Aorta (tissue), 5 donors: Measurements from ENCODE around the gene RALGPS1. TPM values are rescaled to one million over a fixed set of nuclear protein-coding genes. Genes with fewer than 3 reads are reported as not detected.

Experiments used
- ATAC-seq: fragments of 200-7000 bp; cut with Tn5 transposase; one replicate; pipeline ENCODE4 v1.9.1; 2022; ENCODE audit warnings: moderate library complexity; ENCODE audit not compliant: low FRiP score
- DNase-seq, 2 donors: peaks; one replicate each; pipeline ENCODE4 v3.0.0-alpha.2; 2020
- H3K27ac ChIP-seq, 2 donors: one replicate each; pipeline ENCODE4 v1.5.1; 2013; ENCODE audit warnings: low read length in 2 of 2, mild to moderate bottlenecking in 2 of 2, moderate library complexity in 2 of 2, control low read depth in 1 of 2, inconsistent platforms in 1 of 2, low read depth in 1 of 2
- H3K27me3 ChIP-seq, 2 donors: one replicate each; pipeline ENCODE4 v1.6.1; 2013; ENCODE audit warnings: control low read depth in 1 of 2, low read length in 1 of 2, mild to moderate bottlenecking in 1 of 2, moderate library complexity in 1 of 2; ENCODE audit not compliant: insufficient read depth in 2 of 2, control insufficient read depth in 1 of 2
- H3K36me3 ChIP-seq, 2 donors: one replicate each; pipeline ENCODE4 v1.6.1; 2013; ENCODE audit warnings: control low read depth in 1 of 2, low read length in 1 of 2, mild to moderate bottlenecking in 1 of 2; ENCODE audit not compliant: insufficient read depth in 2 of 2, control insufficient read depth in 1 of 2
- H3K4me1 ChIP-seq, 2 donors: one replicate each; pipeline ENCODE4 v1.6.1; 2013; ENCODE audit warnings: low read length in 2 of 2, control low read depth in 1 of 2, mild to moderate bottlenecking in 1 of 2, moderate library complexity in 1 of 2; ENCODE audit not compliant: insufficient read depth in 2 of 2, control insufficient read depth in 1 of 2
- H3K4me3 ChIP-seq, 2 donors: one replicate each; pipeline ENCODE4 v1.5.1; 2013; ENCODE audit warnings: low read length in 2 of 2, control low read depth in 1 of 2, mild to moderate bottlenecking in 1 of 2
- H3K9me3 ChIP-seq: one replicate; pipeline ENCODE4 v1.6.1; 2013; ENCODE audit warnings: mild to moderate bottlenecking, low read length; ENCODE audit not compliant: control insufficient read depth
- WGBS, 2 donors: extraction: QIAGEN DNeasy Blood & Tissue Kit; methylation state at CpG; one replicate each; pipeline ENCODE4 v1.1.7; 2013; 5-methylcytosine and 5-hydroxymethylcytosine counted together
- intact Hi-C, 2 donors: fragments of 100-400 bp; cut with DNase I; formaldehyde crosslinking; loops; one replicate each; pipeline versions ENCODE4 v1.14.2 to v1.15.0; 2022
- polyA plus RNA-seq, 2 donors: library from polyadenylated mRNA; stranded (reverse); fragments of 200-250 nt; gene quantifications; one replicate each; pipeline ENCODE4 v1.2.3, GENCODE V29; 2013
- total RNA-seq, 2 donors: library from RNA; stranded (reverse); fragmentation: NEBNext Ultra II Directional; extraction: Animal tissue kit (Norgen Biotek cat#: 25700); gene quantifications; one replicate each; pipeline ENCODE4 v1.2.1, GENCODE V29; 2021
- donor health status: healthy with polysubstance abuse.
- donor health status: Bipolar disorder and iron deficiency.
- donor health status: DM: no; HTN: no; CAD: no.
- donor health status: DM: no; HTN: no; CAD: no.
- donor health status: DM: yes; HTN: yes; CAD: no.

RALGPS1 gene
- total and polyA plus RNA-seq, 4 donors, result 2.0 to 19.7 (median 8.3) TPM

DNA sequence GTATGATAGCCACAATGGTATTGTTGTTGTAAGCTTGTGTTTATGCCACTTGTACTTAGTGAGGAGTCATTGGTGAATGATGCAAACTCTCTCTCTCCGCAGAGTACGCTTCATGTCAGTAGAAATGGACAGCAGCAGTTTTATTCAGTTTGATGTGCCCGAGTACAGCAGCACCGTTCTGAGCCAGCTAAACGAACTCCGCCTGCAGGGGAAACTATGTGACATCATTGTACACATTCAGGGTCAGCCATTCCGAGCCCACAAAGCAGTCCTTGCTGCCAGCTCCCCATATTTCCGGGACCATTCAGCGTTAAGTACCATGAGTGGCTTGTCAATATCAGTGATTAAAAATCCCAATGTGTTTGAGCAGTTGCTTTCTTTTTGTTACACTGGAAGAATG, 35.3 kb upstream of the RALGPS1 start:
- H3K9me3 ChIP-seq, result no peaks in the 10 kb centered on the region
- no peaks in the 10 kb centered on the region for H3K27me3 ChIP-seq
- H3K4me3 ChIP-seq, result no peak overlapping the region
- WGBS, 2 donors, result 85 to 88% methylated on average over 9 of the region's 9 CpGs
- H3K36me3 ChIP-seq, result peaks cover 0 to 1% of the 10 kb centered on the region in 2 donors
- DNase-seq (no peak), ATAC-seq (no peak)
- H3K27ac ChIP-seq, result no peak overlapping the region
- intact Hi-C loops, result no loop called here
- H3K4me1 ChIP-seq, result no peaks in the 10 kb centered on the region

GRCh38 chr9:126880226-126880946, 34.2 kb upstream of the RALGPS1 start:
- WGBS, 2 donors, result 67 to 75% methylated on average over 23 of the region's 23 CpGs
- no peak overlapping the region for H3K27ac ChIP-seq
- H3K9me3 ChIP-seq, result no peaks in the 10 kb centered on the region
- intact Hi-C loops, result no loop called here
- no peaks in the 10 kb centered on the region for H3K4me1 ChIP-seq
- no peaks in the 10 kb centered on the region for H3K27me3 ChIP-seq
- no peak for DNase-seq
- H3K4me3 ChIP-seq, result no peak overlapping the region
- no peak for ATAC-seq
- H3K36me3 ChIP-seq, result peaks cover 0 to 4% of the 10 kb centered on the region in 2 donors

GRCh38 chr9:126880947-126881332, 33.6 kb upstream of the RALGPS1 start:
- H3K27me3 ChIP-seq, result no peaks in the 10 kb centered on the region
- intact Hi-C loops, result no loop called here
- DNase-seq, result no peak
- H3K27ac ChIP-seq, result no peak overlapping the region
- no peaks in the 10 kb centered on the region for H3K4me1 ChIP-seq
- 5 to 9% methylated on average over 6 of the region's 6 CpGs for WGBS, 2 donors
- H3K9me3 ChIP-seq, result no peaks in the 10 kb centered on the region
- H3K4me3 ChIP-seq, result no peak overlapping the region
- ATAC-seq, result no peak
- peaks cover 0 to 4% of the 10 kb centered on the region in 2 donors for H3K36me3 ChIP-seq

DNA sequence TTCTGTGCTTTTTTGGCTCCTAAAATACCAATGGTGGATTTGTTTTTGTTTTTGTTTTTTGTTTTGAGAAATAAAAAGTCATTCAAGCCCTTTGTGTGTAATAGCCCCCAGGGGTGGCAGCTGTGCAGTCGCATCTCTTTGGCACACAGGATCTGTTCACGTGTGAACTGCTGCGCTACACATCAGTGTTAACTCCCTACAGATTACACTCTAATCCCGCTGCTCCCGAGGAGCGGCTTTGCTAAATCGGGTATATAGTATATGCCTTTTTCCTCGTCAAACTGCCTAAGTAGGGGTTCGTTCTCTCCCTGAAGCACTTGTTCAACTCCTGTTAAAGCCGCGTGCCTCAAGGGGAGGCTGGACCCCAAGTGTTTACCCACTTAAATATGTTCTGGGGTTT, 31.8 kb upstream of the RALGPS1 start:
- Histone ChIP-seq H3K4me3 (no peak overlapping the region), H3K27ac (no peak overlapping the region), H3K36me3 (peaks cover 0 to 4% of the 10 kb centered on the region in 2 donors), H3K9me3 (no peaks in the 10 kb centered on the region), H3K4me1 (no peaks in the 10 kb centered on the region), H3K27me3 (no peaks in the 10 kb centered on the region)
- intact Hi-C loops, result no loop called here
- 93 to 96% methylated on average over 11 of the region's 11 CpGs for WGBS, 2 donors
- ATAC-seq (no peak), DNase-seq (no peak)

DNA sequence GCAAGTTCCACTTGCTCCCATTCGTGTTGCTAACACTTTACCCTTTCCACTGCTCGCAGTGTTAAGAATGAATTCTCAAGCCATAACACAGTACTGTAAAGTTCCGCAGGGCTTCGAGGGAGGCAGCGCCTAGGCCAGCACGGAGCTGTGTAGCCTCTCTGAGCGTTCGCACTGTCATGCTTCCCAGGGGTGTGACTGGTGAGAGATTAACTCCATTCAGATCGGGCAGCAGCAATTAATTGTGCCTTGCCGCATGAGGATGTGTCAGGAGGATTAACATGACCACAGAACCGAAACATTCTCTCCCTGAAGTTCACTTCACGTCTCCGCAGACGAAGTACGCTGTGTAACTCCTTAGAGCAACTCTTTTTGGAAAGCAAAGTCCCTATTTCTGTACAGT, 30.9 kb upstream of the RALGPS1 start:
- DNase-seq, result no peak
- Histone ChIP-seq H3K36me3 (peaks cover 0 to 4% of the 10 kb centered on the region in 2 donors), H3K9me3 (no peaks in the 10 kb centered on the region), H3K27ac (no peak overlapping the region), H3K27me3 (no peaks in the 10 kb centered on the region), H3K4me1 (no peaks in the 10 kb centered on the region), H3K4me3 (no peak overlapping the region)
- ATAC-seq, result no peak
- 87 to 88% methylated on average over 15 of the region's 15 CpGs for WGBS, 2 donors
- intact Hi-C loops, result no loop called here

DNA sequence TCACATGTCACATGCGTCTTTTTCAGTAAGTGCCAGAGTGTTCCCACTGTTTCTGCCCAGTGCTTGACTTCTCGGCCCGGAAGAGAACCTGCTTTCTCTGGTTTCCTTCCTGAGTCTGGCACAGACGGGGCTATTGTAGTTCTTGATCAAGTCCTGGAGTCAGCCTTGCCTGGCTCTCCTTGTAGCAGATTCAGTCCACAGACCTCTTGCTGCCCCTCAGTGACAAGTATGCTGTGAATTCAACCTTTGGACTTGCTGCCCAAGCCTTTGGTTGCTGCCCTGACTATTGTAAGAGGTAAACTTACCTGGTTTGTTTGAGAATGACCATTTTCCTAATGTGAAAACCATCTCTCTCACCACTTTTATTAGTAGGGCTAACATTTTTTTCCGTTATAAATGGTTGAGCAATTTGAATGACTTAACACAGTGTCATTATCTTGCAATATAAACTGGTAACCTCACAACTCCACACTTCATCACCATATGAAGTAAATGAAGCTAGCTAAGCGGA, 29.4 kb upstream of the RALGPS1 start:
- Histone ChIP-seq H3K4me1 (no peaks in the 10 kb centered on the region), H3K4me3 (no peak overlapping the region), H3K27ac (no peak overlapping the region), H3K27me3 (no peaks in the 10 kb centered on the region), H3K36me3 (peaks cover 0 to 2% of the 10 kb centered on the region in 2 donors), H3K9me3 (no peaks in the 10 kb centered on the region)
- DNase-seq, result no peak
- peak; percentile 41 for ATAC-seq
- intact Hi-C loops, result no loop called here
- 65 to 73% methylated on average over 6 of the region's 6 CpGs for WGBS, 2 donors

GRCh38 chr9:126886034-126886822, 28.4 kb upstream of the RALGPS1 start:
- DNase-seq (no peak), ATAC-seq (no peak)
- H3K36me3 ChIP-seq, result peaks cover 0 to 2% of the 10 kb centered on the region in 2 donors
- H3K9me3 ChIP-seq, result no peaks in the 10 kb centered on the region
- intact Hi-C loops, result no loop called here
- H3K4me3 ChIP-seq, result no peak overlapping the region
- H3K27me3 ChIP-seq, result no peaks in the 10 kb centered on the region
- H3K27ac ChIP-seq, result no peak overlapping the region
- H3K4me1 ChIP-seq, result no peaks in the 10 kb centered on the region
- WGBS, 2 donors, result 76 to 78% methylated on average over 23 of the region's 23 CpGs

GRCh38 chr9:126886897-126887296, 27.7 kb upstream of the RALGPS1 start:
- DNase-seq, result no peak
- Histone ChIP-seq H3K9me3 (no peaks in the 10 kb centered on the region), H3K27ac (no peak overlapping the region), H3K36me3 (peaks cover 0 to 2% of the 10 kb centered on the region in 2 donors), H3K4me1 (no peaks in the 10 kb centered on the region), H3K27me3 (no peaks in the 10 kb centered on the region), H3K4me3 (no peak overlapping the region)
- intact Hi-C loops, result no loop called here
- no peak for ATAC-seq
- WGBS, 2 donors, result 92 to 93% methylated on average over 10 of the region's 10 CpGs

DNA sequence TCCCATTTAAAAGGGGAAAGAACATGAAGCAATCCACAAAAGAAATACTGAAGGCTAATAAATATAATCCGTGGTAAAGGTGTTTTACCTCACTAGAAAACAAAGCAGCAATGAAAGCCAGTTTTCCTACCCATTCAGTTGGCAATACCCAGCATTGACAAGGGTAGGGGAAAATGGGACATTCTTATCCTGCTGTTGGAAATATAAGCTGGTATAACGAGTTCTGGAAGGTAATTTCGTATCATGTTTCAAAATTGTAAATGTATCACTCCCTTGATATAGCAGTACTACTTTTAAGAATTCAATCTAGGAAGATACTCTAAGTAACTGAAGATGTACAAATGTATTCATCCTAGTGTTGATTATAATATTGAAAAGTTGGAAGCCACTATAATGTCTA, 22.9 kb upstream of the RALGPS1 start:
- H3K27ac ChIP-seq, result no peak overlapping the region
- no peaks in the 10 kb centered on the region for H3K27me3 ChIP-seq
- H3K4me3 ChIP-seq, result no peak overlapping the region
- no peak for ATAC-seq
- no peak for DNase-seq
- no peaks in the 10 kb centered on the region for H3K9me3 ChIP-seq
- intact Hi-C loops, result no loop called here
- 86 to 89% methylated on average over 3 of the region's 3 CpGs for WGBS, 2 donors
- no peaks in the 10 kb centered on the region for H3K36me3 ChIP-seq
- no peaks in the 10 kb centered on the region for H3K4me1 ChIP-seq
